ENCODE results near the gene RBMS1. TPM values are rescaled to one million over a fixed set of nuclear protein-coding genes. Genes with fewer than 3 reads are reported as not detected.
A peak's percentile ranks its signal among the peaks of the same experiment; 100 is the strongest.

The RBMS1 gene
- total and polyA plus RNA-seq, 2 experiments from 2014 or later, result 55.5 to 94.8 TPM

- no peak for TF ChIP-seq STAT1 (IDR thresholded peaks at IDR 0.05; ENCODE audit: unreplicated experiment)
- no peak for TF ChIP-seq EZH2 (IDR thresholded peaks at IDR 0.05; ENCODE audit: low read depth, unreplicated experiment)
- TF ChIP-seq ZNF331 (CRISPR knock-in tag; IDR thresholded peaks at IDR 0.05; ENCODE audit: low read depth), result no peak
- TF ChIP-seq ZNF462 (CRISPR knock-in tag; IDR thresholded peaks at IDR 0.05), result no peak
- TF ChIP-seq JUNB (IDR thresholded peaks at IDR 0.05; ENCODE audit: unreplicated experiment), result no peak
- Histone ChIP-seq H2AFZ (no peak overlapping the region), H3K79me2 (replicated peaks; ENCODE audit: insufficient read depth) (peaks cover 69% of the 10 kb centered on the region), H3K9me2 (ENCODE audit: insufficient read depth) (no peaks in the 10 kb centered on the region), H3K27me3 (ENCODE audit: insufficient read depth) (no peaks in the 10 kb centered on the region), H3F3A (replicated peaks; ENCODE audit: low read depth) (no peaks in the 10 kb centered on the region), H4K20me1 (replicated peaks; ENCODE audit: insufficient read depth) (0 out of 2 replicates have a peak, but pooled peaks cover 4% of the 10 kb centered on the region), H3K4me2 (no peak overlapping the region), H3K36me3 (ENCODE audit: insufficient read depth) (no peaks in the 10 kb centered on the region), H3K27ac (ENCODE audit: low read depth) (no peak overlapping the region), H3K4me3 (no peak overlapping the region), H3K4me1 (ENCODE audit: insufficient read depth) (peaks cover 8% of the 10 kb centered on the region; the same call in 1 of the 2 replicates)
- ATAC-seq, result no peak
- Mint-ChIP-seq H3K4me3 (no peak overlapping the region), H3K4me1 (peaks cover 34% of the 10 kb centered on the region), H3K27ac (no peak overlapping the region), H3K36me3 (ENCODE audit: low read depth) (peaks cover 6% of the 10 kb centered on the region; the same call in 1 of the 3 replicates), H3K27me3 (ENCODE audit: insufficient read depth, low read depth, poor library complexity) (no peaks in the 10 kb centered on the region), H3K9me3 (no peaks in the 10 kb centered on the region)
- DNase-seq (ENCODE audit: low spot score), result no peak
Observed at GRCh38 chr2:160352500-160352899, 141.1 kb downstream of the RBMS1 start.

- Mint-ChIP-seq H3K9me3 (no peaks in the 10 kb centered on the region), H3K27ac (no peak overlapping the region), H3K27me3 (ENCODE audit: insufficient read depth, low read depth, poor library complexity) (no peaks in the 10 kb centered on the region), H3K4me1 (peaks cover 34% of the 10 kb centered on the region), H3K36me3 (ENCODE audit: low read depth) (peaks cover 6% of the 10 kb centered on the region; the same call in 1 of the 3 replicates), H3K4me3 (no peak overlapping the region)
- no peaks in the 10 kb centered on the region for H3F3A ChIP-seq (replicated peaks; ENCODE audit: low read depth)
- no peaks in the 10 kb centered on the region for H3K9me2 ChIP-seq (ENCODE audit: insufficient read depth)
- H3K27me3 ChIP-seq (ENCODE audit: insufficient read depth), result no peaks in the 10 kb centered on the region
- DNase-seq (ENCODE audit: low spot score) (no peak), ATAC-seq (no peak)
- H3K27ac ChIP-seq (ENCODE audit: low read depth), result 0 out of 2 replicates have a peak overlapping the region, but pooled peaks have one; percentile 15
- H3K36me3 ChIP-seq (ENCODE audit: insufficient read depth), result no peaks in the 10 kb centered on the region
- H3K79me2 ChIP-seq (replicated peaks; ENCODE audit: insufficient read depth), result peaks cover 70% of the 10 kb centered on the region
- H3K4me2 ChIP-seq, result no peak overlapping the region
- H2AFZ ChIP-seq, result no peak overlapping the region
- peaks cover 8% of the 10 kb centered on the region; the same call in 1 of the 2 replicates for H3K4me1 ChIP-seq (ENCODE audit: insufficient read depth)
- H4K20me1 ChIP-seq (replicated peaks; ENCODE audit: insufficient read depth), result 0 out of 2 replicates have a peak, but pooled peaks cover 4% of the 10 kb centered on the region
- no peak overlapping the region for H3K4me3 ChIP-seq
- TF ChIP-seq, protein P1, sequence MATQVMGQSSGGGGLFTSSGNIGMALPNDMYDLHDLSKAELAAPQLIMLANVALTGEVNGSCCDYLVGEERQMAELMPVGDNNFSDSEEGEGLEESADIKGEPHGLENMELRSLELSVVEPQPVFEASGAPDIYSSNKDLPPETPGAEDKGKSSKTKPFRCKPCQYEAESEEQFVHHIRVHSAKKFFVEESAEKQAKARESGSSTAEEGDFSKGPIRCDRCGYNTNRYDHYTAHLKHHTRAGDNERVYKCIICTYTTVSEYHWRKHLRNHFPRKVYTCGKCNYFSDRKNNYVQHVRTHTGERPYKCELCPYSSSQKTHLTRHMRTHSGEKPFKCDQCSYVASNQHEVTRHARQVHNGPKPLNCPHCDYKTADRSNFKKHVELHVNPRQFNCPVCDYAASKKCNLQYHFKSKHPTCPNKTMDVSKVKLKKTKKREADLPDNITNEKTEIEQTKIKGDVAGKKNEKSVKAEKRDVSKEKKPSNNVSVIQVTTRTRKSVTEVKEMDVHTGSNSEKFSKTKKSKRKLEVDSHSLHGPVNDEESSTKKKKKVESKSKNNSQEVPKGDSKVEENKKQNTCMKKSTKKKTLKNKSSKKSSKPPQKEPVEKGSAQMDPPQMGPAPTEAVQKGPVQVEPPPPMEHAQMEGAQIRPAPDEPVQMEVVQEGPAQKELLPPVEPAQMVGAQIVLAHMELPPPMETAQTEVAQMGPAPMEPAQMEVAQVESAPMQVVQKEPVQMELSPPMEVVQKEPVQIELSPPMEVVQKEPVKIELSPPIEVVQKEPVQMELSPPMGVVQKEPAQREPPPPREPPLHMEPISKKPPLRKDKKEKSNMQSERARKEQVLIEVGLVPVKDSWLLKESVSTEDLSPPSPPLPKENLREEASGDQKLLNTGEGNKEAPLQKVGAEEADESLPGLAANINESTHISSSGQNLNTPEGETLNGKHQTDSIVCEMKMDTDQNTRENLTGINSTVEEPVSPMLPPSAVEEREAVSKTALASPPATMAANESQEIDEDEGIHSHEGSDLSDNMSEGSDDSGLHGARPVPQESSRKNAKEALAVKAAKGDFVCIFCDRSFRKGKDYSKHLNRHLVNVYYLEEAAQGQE (IDR thresholded peaks at IDR 0.05; ENCODE audit: unreplicated experiment), result no peak
- TF ChIP-seq, protein P2, sequence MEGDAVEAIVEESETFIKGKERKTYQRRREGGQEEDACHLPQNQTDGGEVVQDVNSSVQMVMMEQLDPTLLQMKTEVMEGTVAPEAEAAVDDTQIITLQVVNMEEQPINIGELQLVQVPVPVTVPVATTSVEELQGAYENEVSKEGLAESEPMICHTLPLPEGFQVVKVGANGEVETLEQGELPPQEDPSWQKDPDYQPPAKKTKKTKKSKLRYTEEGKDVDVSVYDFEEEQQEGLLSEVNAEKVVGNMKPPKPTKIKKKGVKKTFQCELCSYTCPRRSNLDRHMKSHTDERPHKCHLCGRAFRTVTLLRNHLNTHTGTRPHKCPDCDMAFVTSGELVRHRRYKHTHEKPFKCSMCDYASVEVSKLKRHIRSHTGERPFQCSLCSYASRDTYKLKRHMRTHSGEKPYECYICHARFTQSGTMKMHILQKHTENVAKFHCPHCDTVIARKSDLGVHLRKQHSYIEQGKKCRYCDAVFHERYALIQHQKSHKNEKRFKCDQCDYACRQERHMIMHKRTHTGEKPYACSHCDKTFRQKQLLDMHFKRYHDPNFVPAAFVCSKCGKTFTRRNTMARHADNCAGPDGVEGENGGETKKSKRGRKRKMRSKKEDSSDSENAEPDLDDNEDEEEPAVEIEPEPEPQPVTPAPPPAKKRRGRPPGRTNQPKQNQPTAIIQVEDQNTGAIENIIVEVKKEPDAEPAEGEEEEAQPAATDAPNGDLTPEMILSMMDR (conservative IDR thresholded peaks at IDR 0.05; ENCODE audit: low read depth in 2 of 2), result no peak
- TF ChIP-seq ZNF114 (CRISPR knock-in tag; IDR thresholded peaks at IDR 0.05), result no peak
Observed at GRCh38 chr2:160351956-160352355, 141.7 kb downstream of the RBMS1 start.

Measured in GM23338 (cell line).